H1 (cell line): ENCODE measurements around the gene LIMK1. TPM values are rescaled to one million over a fixed set of nuclear protein-coding genes. Genes with fewer than 3 reads are reported as not detected.

Experiments used
- CTCF ChIA-PET: fragments of 300-600 bp; sonication (Branson Sonifier 250); formaldehyde crosslinking; loops from one replicate; lab custom pipeline; 2021; ENCODE audit not compliant: partially characterized antibody; lab: Charles Lee
- POLR2A ChIA-PET: fragments of 300-600 bp; sonication (Branson Sonifier 250); formaldehyde crosslinking; loops from one replicate; lab custom pipeline; 2021; ENCODE audit warnings: inconsistent platforms; ENCODE audit not compliant: partially characterized antibody; lab: Charles Lee
- DNase-seq, 2 experiments: peaks; one replicate each; pipeline versions ENCODE4 v3.0.0 to v3.0.0-alpha.2; 2010 to 2022; ENCODE audit warnings: low spot score in 2 of 2, low read depth in 1 of 2, mixed read lengths in 1 of 2
- FAIRE-seq: peaks from 2 replicates; lab custom pipeline; 2011; peaks lifted over from hg19 to GRCh38; lab: Jason Lieb, UNC
- H2AFZ ChIP-seq: 2 replicates; pipeline ENCODE4 v1.8.1; 2012; ENCODE audit warnings: low read length, inconsistent platforms
- H2AK5ac ChIP-seq: 2 replicates; pipeline ENCODE4 v1.6.1; 2013; ENCODE audit warnings: low read depth, low read length
- H2BK120ac ChIP-seq: replicated peaks from 2 replicates; pipeline ENCODE3; 2013; ENCODE audit warnings: low read depth, low read length, inconsistent platforms
- H2BK12ac ChIP-seq: 2 replicates; pipeline ENCODE4 v1.6.1; 2013; ENCODE audit warnings: low read depth, low read length
- H2BK15ac ChIP-seq: 2 replicates; pipeline ENCODE4 v1.6.1; 2013; ENCODE audit warnings: low read length
- H2BK20ac ChIP-seq: 2 replicates; pipeline ENCODE4 v1.6.1; 2013; ENCODE audit warnings: low read length
- H2BK5ac ChIP-seq: 2 replicates; pipeline ENCODE4 v1.6.1; 2013; ENCODE audit warnings: low read depth, low read length
- H3K14ac ChIP-seq: 2 replicates; pipeline ENCODE4 v1.6.1; 2013; ENCODE audit warnings: inconsistent platforms; ENCODE audit not compliant: insufficient read length
- H3K18ac ChIP-seq: 2 replicates; pipeline ENCODE4 v1.6.1; 2013; ENCODE audit warnings: low read length; ENCODE audit errors: extremely low read depth
- H3K23ac ChIP-seq: 2 replicates; pipeline ENCODE4 v1.6.1; 2013; ENCODE audit warnings: inconsistent platforms; ENCODE audit not compliant: insufficient read length
- H3K23me2 ChIP-seq: 2 replicates; pipeline ENCODE4 v1.6.1; 2013; ENCODE audit warnings: low read depth, low read length
- H3K27ac ChIP-seq: 2 replicates; pipeline ENCODE4 v1.6.1; 2011; ENCODE audit warnings: low read depth, low read length, inconsistent platforms
- H3K27me3 ChIP-seq, 4 experiments: replicated peaks in 1 of 4; 1 replicate in 1 of 4; 2 replicates in 3 of 4; pipeline versions ENCODE4 v1.6.1 to v1.8.1; 2011 to 2013; ENCODE audit warnings: low read length in 3 of 4, mild to moderate bottlenecking in 3 of 4, inconsistent platforms in 2 of 4, mixed read lengths in 2 of 4, moderate library complexity in 1 of 4; ENCODE audit not compliant: control insufficient read depth in 3 of 4, insufficient read depth in 3 of 4; ENCODE audit errors: extremely low read depth in 1 of 4
- H3K36me3 ChIP-seq, 4 experiments: 2 replicates each; pipeline versions ENCODE4 v1.6.1 to v1.8.1; 2011 to 2013; ENCODE audit warnings: mild to moderate bottlenecking in 4 of 4, low read length in 3 of 4, moderate library complexity in 2 of 4, control low read depth in 1 of 4, inconsistent platforms in 1 of 4; ENCODE audit not compliant: insufficient read depth in 4 of 4, control insufficient read depth in 2 of 4
- H3K4ac ChIP-seq: replicated peaks from 2 replicates; pipeline ENCODE3; 2013; ENCODE audit warnings: low read length, low read depth, mixed read lengths, inconsistent platforms; ENCODE audit not compliant: insufficient read length
- H3K4me1 ChIP-seq, 4 experiments: replicated peaks in 1 of 4; 1 replicate in 1 of 4; 2 replicates in 3 of 4; pipeline versions ENCODE4 v1.6.1 to v1.8.1; 2011 to 2013; ENCODE audit warnings: low read length in 3 of 4, inconsistent platforms in 2 of 4, mixed read lengths in 1 of 4; ENCODE audit not compliant: insufficient read depth in 4 of 4, control insufficient read depth in 3 of 4
- H3K4me2 ChIP-seq, 2 experiments: 2 replicates each; pipeline versions ENCODE4 v1.6.1 to v1.8.1; 2011 to 2013; ENCODE audit warnings: low read depth in 2 of 2, low read length in 2 of 2, control low read depth in 1 of 2, inconsistent platforms in 1 of 2, mild to moderate bottlenecking in 1 of 2; ENCODE audit not compliant: insufficient read depth in 1 of 2
- H3K4me3 ChIP-seq, 4 experiments: fragments of 200-600, 300-600 bp in 1 of 4; sonication (generic), shearing (Covaris generic), sonication (Bioruptor Twin) in 1 of 4; 2 replicates each; pipeline versions ENCODE4 v1.5.1 to v1.8.1; 2011 to 2016; ENCODE audit warnings: low read length in 4 of 4, low read depth in 3 of 4, control low read depth in 2 of 4, inconsistent platforms in 2 of 4, mild to moderate bottlenecking in 2 of 4, mixed read lengths in 1 of 4, moderate library complexity in 1 of 4; ENCODE audit not compliant: insufficient read depth in 2 of 4; ENCODE audit errors: extremely low read depth in 1 of 4
- H3K56ac ChIP-seq: replicated peaks from 2 replicates; pipeline ENCODE3; 2013; ENCODE audit warnings: low read depth, mild to moderate bottlenecking, mixed read lengths, low read length, inconsistent platforms; ENCODE audit not compliant: insufficient read length
- H3K79me1 ChIP-seq: 2 replicates; pipeline ENCODE4 v1.6.1; 2013; ENCODE audit warnings: low read depth, low read length, control low read depth
- H3K79me2 ChIP-seq, 2 experiments: 2 replicates each; pipeline versions ENCODE4 v1.6.1 to v1.8.1; 2012 to 2013; ENCODE audit warnings: low read length in 2 of 2, mild to moderate bottlenecking in 2 of 2, inconsistent platforms in 1 of 2; ENCODE audit not compliant: insufficient read depth in 2 of 2, control insufficient read depth in 1 of 2
- H3K9ac ChIP-seq, 4 experiments: replicated peaks in 1 of 4; 1 replicate in 1 of 4; 2 replicates in 3 of 4; pipeline versions ENCODE4 v1.6.1 to v1.8.1; 2011 to 2013; ENCODE audit warnings: low read depth in 3 of 4, low read length in 3 of 4, control low read depth in 2 of 4, mild to moderate bottlenecking in 2 of 4, moderate library complexity in 2 of 4, inconsistent platforms in 1 of 4; ENCODE audit errors: extremely low read depth in 1 of 4
- H3K9me3 ChIP-seq, 2 experiments: 2 replicates each; pipeline versions ENCODE4 v1.6.1 to v1.8.1; 2012 to 2013; ENCODE audit warnings: mild to moderate bottlenecking in 2 of 2, moderate library complexity in 2 of 2, control low read depth in 1 of 2, inconsistent platforms in 1 of 2, low read depth in 1 of 2, low read length in 1 of 2, mixed read lengths in 1 of 2; ENCODE audit not compliant: insufficient read depth in 2 of 2
- H4K20me1 ChIP-seq, 2 experiments: replicated peaks in 1 of 2; 2 replicates each; pipeline versions ENCODE3 to v1.8.1; 2011 to 2013; ENCODE audit warnings: inconsistent platforms in 2 of 2, low read length in 2 of 2, mild to moderate bottlenecking in 1 of 2; ENCODE audit not compliant: insufficient read depth in 2 of 2, control insufficient read depth in 1 of 2
- H4K5ac ChIP-seq: 2 replicates; pipeline ENCODE4 v1.6.1; 2013; ENCODE audit warnings: low read length, low read depth, mixed read lengths, inconsistent platforms; ENCODE audit not compliant: insufficient read length
- H4K8ac ChIP-seq: 2 replicates; pipeline ENCODE4 v1.8.0; 2013; ENCODE audit warnings: mild to moderate bottlenecking, moderate library complexity, low read length, inconsistent platforms; ENCODE audit not compliant: insufficient read depth; ENCODE audit errors: extremely low read depth
- H4K91ac ChIP-seq: replicated peaks from 2 replicates; pipeline ENCODE3; 2013; ENCODE audit warnings: low read length, mixed read lengths, inconsistent platforms; ENCODE audit not compliant: insufficient read length
- ASH2L ChIP-seq: fragments of 200-600, 300-600 bp; sonication (generic); IDR thresholded peaks from one replicate; pipeline ENCODE4 v1.7.1; 2017; ENCODE audit warnings: low read length
- BCL11A ChIP-seq, 2 experiments: IDR thresholded peaks; one replicate each; pipeline ENCODE4 v1.6.1; 2011; ENCODE audit warnings: low read depth in 2 of 2, low read length in 2 of 2, mild to moderate bottlenecking in 2 of 2
- BRCA1 ChIP-seq: IDR thresholded peaks from 2 replicates; pipeline ENCODE4 v1.6.1; 2012; ENCODE audit warnings: low read depth, low read length, improper control_type of control experiment
- CHD1 ChIP-seq: IDR thresholded peaks from 2 replicates; pipeline ENCODE4 v1.6.1; 2012; ENCODE audit warnings: low read depth, low read length, improper control_type of control experiment
- FOSL1 ChIP-seq: IDR thresholded peaks from 2 replicates; pipeline ENCODE4 v1.6.1; 2011; ENCODE audit warnings: mild to moderate bottlenecking, low read depth, low read length, moderate library complexity; ENCODE audit not compliant: insufficient read depth
- HDAC6 ChIP-seq: IDR thresholded peaks from one replicate; pipeline ENCODE4 v1.7.1; 2012; ENCODE audit warnings: low read depth, mild to moderate bottlenecking, inconsistent platforms, low read length, moderate library complexity
- JUN ChIP-seq: IDR thresholded peaks from 2 replicates; pipeline ENCODE4 v1.6.1; 2011; ENCODE audit warnings: low read depth, mild to moderate bottlenecking, improper control_type of control experiment, low read length
- MAX ChIP-seq: IDR thresholded peaks from 2 replicates; pipeline ENCODE4 v1.6.1; 2012; ENCODE audit warnings: inconsistent platforms
- NANOG ChIP-seq: IDR thresholded peaks from 2 replicates; pipeline ENCODE4 v1.6.1; 2011; ENCODE audit warnings: low read length, low read depth, mild to moderate bottlenecking, inconsistent platforms; ENCODE audit not compliant: insufficient read depth, poor library complexity, severe bottlenecking
- POLR2A ChIP-seq, 2 experiments: IDR thresholded peaks; 1 replicate in 1 of 2; 2 replicates in 1 of 2; pipeline ENCODE4 v1.6.1; 2011; ENCODE audit warnings: low read depth in 2 of 2, low read length in 2 of 2, mild to moderate bottlenecking in 2 of 2; ENCODE audit errors: control extremely low read depth in 1 of 2
- RFX5 ChIP-seq: IDR thresholded peaks from 2 replicates; pipeline ENCODE4 v1.6.1; 2011; ENCODE audit warnings: low read depth, low read length, improper control_type of control experiment, borderline replicate concordance
- SP4 ChIP-seq: IDR thresholded peaks from 2 replicates; pipeline ENCODE4 v1.6.1; 2012; ENCODE audit warnings: low read length, inconsistent platforms
- TCF12 ChIP-seq: IDR thresholded peaks from 2 replicates; pipeline ENCODE4 v1.6.1; 2011; ENCODE audit warnings: low read depth, mild to moderate bottlenecking, low read length
- WGBS, 2 experiments: shearing (Covaris generic) in 1 of 2; methylation state at CpG; one replicate each; pipeline versions ENCODE4 v1.1.6 to v1.1.7; 2013 to 2015; ENCODE audit warnings: low lambda C conversion rate in 2 of 2, mixed read lengths in 2 of 2, inconsistent platforms in 1 of 2, low coverage in 1 of 2, missing lambda C conversion rate in 1 of 2; ENCODE audit not compliant: insufficient replicate concordance in 2 of 2, insufficient coverage in 1 of 2, insufficient read length in 1 of 2; ENCODE audit errors: extremely low coverage in 1 of 2, missing lambda C conversion rate in 1 of 2; 5-methylcytosine and 5-hydroxymethylcytosine counted together
- polyA plus RNA-seq, 7 experiments: library from polyadenylated mRNA; depleted of rRNA in 3 of 7; stranded (reverse) in 5 of 7; unstranded in 2 of 7; fragments of >200 nt in 5 of 7; fragments of 200-250 nt in 2 of 7; gene quantifications; 1 replicate in 5 of 7; 2 replicates in 1 of 7; 4 replicates in 1 of 7; pipeline versions ENCODE4 v1.2.1 to v1.2.3, GENCODE V29; 2011 to 2013; ENCODE audit warnings: missing spikeins in 2 of 7, mixed read lengths in 2 of 7
- total RNA-seq: library from RNA; stranded (reverse); fragmentation: NEBNext Ultra II Directional; extraction: Animal tissue kit (Norgen Biotek cat#: 25700); gene quantifications from 2 replicates; pipeline ENCODE4 v1.2.1, GENCODE V29; 2021
- TF ChIP-seq, protein P1 (sequence below): IDR thresholded peaks from 2 replicates; pipeline ENCODE4 v1.6.1; 2012; ENCODE audit warnings: low read length, inconsistent platforms

The LIMK1 gene
- total and polyA plus RNA-seq, 2 of the 8 experiments (the other 6 are each of a cell fraction or from before 2014, with no cell fraction given), result 93.5 to 108 TPM

DNA sequence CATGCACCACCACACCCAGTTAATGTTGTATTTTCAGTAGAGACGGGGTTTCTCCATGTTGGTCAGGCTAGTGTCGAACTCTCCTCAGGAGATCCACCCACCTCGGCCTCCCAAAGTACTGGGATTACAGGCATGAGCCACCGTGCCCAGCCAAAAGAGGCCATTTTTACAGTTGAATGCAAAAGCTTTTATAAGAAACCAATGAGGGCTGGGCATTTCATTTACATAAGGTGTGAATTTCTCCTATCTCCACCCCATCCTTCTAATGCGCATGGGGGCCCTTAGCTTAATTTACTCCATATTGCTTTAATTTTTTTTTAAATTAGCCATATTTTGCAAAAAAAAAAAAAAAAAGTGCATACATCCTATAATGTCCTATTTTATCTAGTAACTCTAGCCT, 65.5 kb downstream of the LIMK1 start:
- H3K56ac ChIP-seq, result no peak overlapping the region
- H4K91ac ChIP-seq, result no peak overlapping the region
- CTCF ChIA-PET, result interaction anchor here (0.6 to 2.0 kb wide), 3 partner anchors 9 to 18 kb away, joined by 3 to 6 read pairs (median 3); no protein-coding TSS in a partner anchor
- no peak overlapping the region for H2BK20ac ChIP-seq
- H3K4me1 ChIP-seq, result peaks cover 0 to 2% (median 0%) of the 10 kb centered on the region in 4 experiments; a peak in 1 of 7 replicates
- no peak overlapping the region for H3K14ac ChIP-seq
- POLR2A ChIA-PET, result no interaction called here
- DNase-seq (no peak), FAIRE-seq (no peak)
- H2BK15ac ChIP-seq, result no peak overlapping the region
- H3K4me2 ChIP-seq, result no peak overlapping the region
- no peaks in the 10 kb centered on the region for H3K79me2 ChIP-seq
- H3K18ac ChIP-seq, result no peak overlapping the region
- H3K9me3 ChIP-seq, result no peaks in the 10 kb centered on the region
- no peak overlapping the region for H3K9ac ChIP-seq
- no peaks in the 10 kb centered on the region for H3K36me3 ChIP-seq
- no peak overlapping the region for H2BK12ac ChIP-seq
- H2BK5ac ChIP-seq, result no peak overlapping the region
- 87% methylated on average over 5 of the region's 5 CpGs; no CpG with 5 or more reads in 1 of the 2 experiments for WGBS, 2 experiments
- no peak overlapping the region for H3K23ac ChIP-seq
- H3K23me2 ChIP-seq, result no peaks in the 10 kb centered on the region
- no peak overlapping the region for H3K4me3 ChIP-seq
- H4K20me1 ChIP-seq, result peaks cover 0 to 2% of the 10 kb centered on the region in 2 experiments
- no peak overlapping the region for H2BK120ac ChIP-seq
- H3K27me3 ChIP-seq, result no peaks in the 10 kb centered on the region
- no peak overlapping the region for H4K5ac ChIP-seq
- H4K8ac ChIP-seq, result no peak overlapping the region
- H3K4ac ChIP-seq, result no peak overlapping the region
- no peaks in the 10 kb centered on the region for H3K79me1 ChIP-seq
- H3K27ac ChIP-seq, result no peak overlapping the region
- H2AK5ac ChIP-seq, result no peak overlapping the region
- no peak overlapping the region for H2AFZ ChIP-seq
- no peak for TF ChIP-seq NANOG
- TF ChIP-seq SP4, result no peak
- no peak for TF ChIP-seq RFX5
- no peak for TF ChIP-seq POLR2A (IDR thresholded peaks at IDR 0.05; ENCODE audit: control extremely low read depth in 1 of 2, low read depth in 2 of 2, low read length in 2 of 2)
- TF ChIP-seq MAX, result no peak
- TF ChIP-seq ASH2L, result no peak
- TF ChIP-seq, protein P1, sequence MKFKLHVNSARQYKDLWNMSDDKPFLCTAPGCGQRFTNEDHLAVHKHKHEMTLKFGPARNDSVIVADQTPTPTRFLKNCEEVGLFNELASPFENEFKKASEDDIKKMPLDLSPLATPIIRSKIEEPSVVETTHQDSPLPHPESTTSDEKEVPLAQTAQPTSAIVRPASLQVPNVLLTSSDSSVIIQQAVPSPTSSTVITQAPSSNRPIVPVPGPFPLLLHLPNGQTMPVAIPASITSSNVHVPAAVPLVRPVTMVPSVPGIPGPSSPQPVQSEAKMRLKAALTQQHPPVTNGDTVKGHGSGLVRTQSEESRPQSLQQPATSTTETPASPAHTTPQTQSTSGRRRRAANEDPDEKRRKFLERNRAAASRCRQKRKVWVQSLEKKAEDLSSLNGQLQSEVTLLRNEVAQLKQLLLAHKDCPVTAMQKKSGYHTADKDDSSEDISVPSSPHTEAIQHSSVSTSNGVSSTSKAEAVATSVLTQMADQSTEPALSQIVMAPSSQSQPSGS, result no peak
- no peak for TF ChIP-seq JUN
- no peak for TF ChIP-seq FOSL1
- no peak for TF ChIP-seq BCL11A (IDR thresholded peaks at IDR 0.05; ENCODE audit: low read depth in 2 of 2, low read length in 2 of 2)
- no peak for TF ChIP-seq TCF12
- TF ChIP-seq CHD1, result no peak
- no peak for TF ChIP-seq BRCA1
- TF ChIP-seq HDAC6, result no peak
